HL-60 (cell line): ENCODE results near the gene TULP4.

Experiments
- DNase-seq, 2 experiments: peaks; one replicate each; pipeline ENCODE4 v3.0.0-alpha.2; 2010 to 2020; ENCODE audit warnings: low read depth in 1 of 2, low spot score in 1 of 2
- H3K27ac ChIP-seq: fragments of 250-450 bp; sonication (Bioruptor Pico); replicated peaks from 2 replicates; pipeline ENCODE4 v1.5.1; 2020; ENCODE audit warnings: mild to moderate bottlenecking, moderate library complexity
- H3K27me3 ChIP-seq: fragments of 250-450 bp; sonication (Bioruptor Pico); 2 replicates; pipeline ENCODE4 v1.5.1; 2021; ENCODE audit warnings: mild to moderate bottlenecking, moderate library complexity; ENCODE audit not compliant: insufficient read depth, poor library complexity, severe bottlenecking
- H3K4me3 ChIP-seq: replicated peaks from 2 replicates; pipeline ENCODE4 v1.5.1; 2011; ENCODE audit warnings: mild to moderate bottlenecking, control low read depth, low read length; ENCODE audit not compliant: insufficient read depth
- GABPA ChIP-seq: IDR thresholded peaks from 2 replicates; pipeline ENCODE4 v1.6.1; 2012; ENCODE audit warnings: low read depth
- POLR2AphosphoS5 ChIP-seq: IDR thresholded peaks from 2 replicates; pipeline ENCODE4 v1.6.1; 2012; ENCODE audit warnings: low read depth
- SPI1 ChIP-seq: IDR thresholded peaks from 2 replicates; pipeline ENCODE4 v1.6.1; 2012; ENCODE audit warnings: low read depth, mild to moderate bottlenecking, borderline replicate concordance
- TF ChIP-seq, protein P1 (sequence below): IDR thresholded peaks from one replicate; pipeline ENCODE4 v1.5.1; 2011; ENCODE audit warnings: low read length, control low read depth, inconsistent platforms; ENCODE audit not compliant: insufficient read depth
- TF ChIP-seq, protein P2 (sequence below): IDR thresholded peaks from 2 replicates; pipeline ENCODE4 v1.6.1; 2012; ENCODE audit warnings: low read depth; ENCODE audit not compliant: insufficient replicate concordance

The TULP4 gene

DNA sequence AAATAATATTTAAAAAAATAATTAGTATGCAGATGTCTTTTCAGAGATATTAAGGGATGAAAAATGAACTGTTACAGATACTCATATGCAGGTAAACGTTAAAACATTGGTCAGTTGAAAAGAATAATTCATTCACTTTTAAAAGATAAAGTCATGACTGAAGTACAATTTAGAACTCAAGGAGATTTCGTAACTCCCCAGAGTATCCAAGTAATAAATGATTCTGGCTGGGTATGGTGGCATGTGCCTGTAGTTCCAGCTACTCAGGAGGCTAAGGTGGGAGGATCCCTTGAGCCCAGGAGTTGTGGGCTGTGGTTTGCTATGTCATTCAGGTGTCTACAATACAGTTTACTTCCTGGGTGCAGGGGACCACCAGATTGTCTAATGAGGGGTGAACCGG is 125.3 kb downstream of the TULP4 start:
- Histone ChIP-seq H3K4me3 (no peak overlapping the region), H3K27ac (no peak overlapping the region), H3K27me3 (no peaks in the 10 kb centered on the region)
- TF ChIP-seq SPI1 (no peak), POLR2AphosphoS5 (no peak), GABPA (no peak)
- TF ChIP-seq, protein P1, sequence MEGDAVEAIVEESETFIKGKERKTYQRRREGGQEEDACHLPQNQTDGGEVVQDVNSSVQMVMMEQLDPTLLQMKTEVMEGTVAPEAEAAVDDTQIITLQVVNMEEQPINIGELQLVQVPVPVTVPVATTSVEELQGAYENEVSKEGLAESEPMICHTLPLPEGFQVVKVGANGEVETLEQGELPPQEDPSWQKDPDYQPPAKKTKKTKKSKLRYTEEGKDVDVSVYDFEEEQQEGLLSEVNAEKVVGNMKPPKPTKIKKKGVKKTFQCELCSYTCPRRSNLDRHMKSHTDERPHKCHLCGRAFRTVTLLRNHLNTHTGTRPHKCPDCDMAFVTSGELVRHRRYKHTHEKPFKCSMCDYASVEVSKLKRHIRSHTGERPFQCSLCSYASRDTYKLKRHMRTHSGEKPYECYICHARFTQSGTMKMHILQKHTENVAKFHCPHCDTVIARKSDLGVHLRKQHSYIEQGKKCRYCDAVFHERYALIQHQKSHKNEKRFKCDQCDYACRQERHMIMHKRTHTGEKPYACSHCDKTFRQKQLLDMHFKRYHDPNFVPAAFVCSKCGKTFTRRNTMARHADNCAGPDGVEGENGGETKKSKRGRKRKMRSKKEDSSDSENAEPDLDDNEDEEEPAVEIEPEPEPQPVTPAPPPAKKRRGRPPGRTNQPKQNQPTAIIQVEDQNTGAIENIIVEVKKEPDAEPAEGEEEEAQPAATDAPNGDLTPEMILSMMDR = no peak
- TF ChIP-seq, protein P2, sequence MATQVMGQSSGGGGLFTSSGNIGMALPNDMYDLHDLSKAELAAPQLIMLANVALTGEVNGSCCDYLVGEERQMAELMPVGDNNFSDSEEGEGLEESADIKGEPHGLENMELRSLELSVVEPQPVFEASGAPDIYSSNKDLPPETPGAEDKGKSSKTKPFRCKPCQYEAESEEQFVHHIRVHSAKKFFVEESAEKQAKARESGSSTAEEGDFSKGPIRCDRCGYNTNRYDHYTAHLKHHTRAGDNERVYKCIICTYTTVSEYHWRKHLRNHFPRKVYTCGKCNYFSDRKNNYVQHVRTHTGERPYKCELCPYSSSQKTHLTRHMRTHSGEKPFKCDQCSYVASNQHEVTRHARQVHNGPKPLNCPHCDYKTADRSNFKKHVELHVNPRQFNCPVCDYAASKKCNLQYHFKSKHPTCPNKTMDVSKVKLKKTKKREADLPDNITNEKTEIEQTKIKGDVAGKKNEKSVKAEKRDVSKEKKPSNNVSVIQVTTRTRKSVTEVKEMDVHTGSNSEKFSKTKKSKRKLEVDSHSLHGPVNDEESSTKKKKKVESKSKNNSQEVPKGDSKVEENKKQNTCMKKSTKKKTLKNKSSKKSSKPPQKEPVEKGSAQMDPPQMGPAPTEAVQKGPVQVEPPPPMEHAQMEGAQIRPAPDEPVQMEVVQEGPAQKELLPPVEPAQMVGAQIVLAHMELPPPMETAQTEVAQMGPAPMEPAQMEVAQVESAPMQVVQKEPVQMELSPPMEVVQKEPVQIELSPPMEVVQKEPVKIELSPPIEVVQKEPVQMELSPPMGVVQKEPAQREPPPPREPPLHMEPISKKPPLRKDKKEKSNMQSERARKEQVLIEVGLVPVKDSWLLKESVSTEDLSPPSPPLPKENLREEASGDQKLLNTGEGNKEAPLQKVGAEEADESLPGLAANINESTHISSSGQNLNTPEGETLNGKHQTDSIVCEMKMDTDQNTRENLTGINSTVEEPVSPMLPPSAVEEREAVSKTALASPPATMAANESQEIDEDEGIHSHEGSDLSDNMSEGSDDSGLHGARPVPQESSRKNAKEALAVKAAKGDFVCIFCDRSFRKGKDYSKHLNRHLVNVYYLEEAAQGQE = no peak
- no peak for DNase-seq

DNA sequence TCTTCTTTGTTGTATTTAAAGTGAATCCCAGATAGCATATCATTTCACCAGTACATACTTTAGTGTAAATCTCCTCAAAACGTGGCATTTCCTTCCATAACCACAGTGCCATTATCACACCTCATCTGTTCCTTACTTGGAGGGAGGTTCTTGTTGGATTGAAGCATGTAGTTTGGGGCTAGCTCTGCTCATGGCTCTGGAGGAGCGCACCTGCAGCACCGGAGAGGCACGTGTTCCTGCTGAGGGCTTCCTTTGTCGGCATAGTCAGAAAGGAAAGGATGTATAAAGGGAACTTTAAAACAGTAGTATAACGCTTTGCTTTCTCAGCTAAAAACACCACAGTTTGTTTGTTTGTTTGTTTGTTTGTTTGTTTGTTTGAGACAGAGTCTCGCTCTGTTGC is 126.0 kb downstream of the TULP4 start:
- Histone ChIP-seq H3K27ac (no peak overlapping the region), H3K4me3 (no peak overlapping the region), H3K27me3 (no peaks in the 10 kb centered on the region)
- TF ChIP-seq POLR2AphosphoS5 (no peak), GABPA (no peak), SPI1 (no peak)
- TF ChIP-seq, protein P1 = no peak
- TF ChIP-seq, protein P2 = no peak
- DNase-seq = no peak

DNA sequence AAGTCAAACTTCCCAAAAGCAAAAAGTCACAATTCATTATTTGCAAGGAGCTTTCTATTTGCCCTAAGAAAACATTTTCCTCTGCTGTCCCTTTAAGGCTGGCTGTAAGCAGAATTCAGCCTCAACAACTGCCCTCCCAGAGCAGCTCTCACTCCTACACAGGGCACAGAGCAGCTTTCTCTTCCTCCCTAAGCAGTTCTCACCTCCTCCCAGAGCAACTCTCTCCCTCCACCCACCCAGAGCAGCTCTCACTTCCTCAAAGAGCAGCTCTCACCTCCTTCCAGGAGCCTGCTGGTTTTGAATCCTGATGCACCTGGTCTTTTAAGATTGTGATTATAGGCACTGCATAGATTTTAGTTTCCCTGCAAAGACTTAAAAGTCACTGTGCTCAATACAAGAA is 127.0 kb downstream of the TULP4 start:
- TF ChIP-seq, protein P1 = no peak
- TF ChIP-seq POLR2AphosphoS5 = no peak
- peak; percentile 59; the same call in 1 of the 2 replicates for TF ChIP-seq SPI1
- TF ChIP-seq, protein P2 = no peak
- TF ChIP-seq GABPA = no peak
- Histone ChIP-seq H3K27me3 (no peaks in the 10 kb centered on the region), H3K4me3 (no peak overlapping the region), H3K27ac (no peak overlapping the region)
- peak; percentile 21 to 37 for DNase-seq
